ENCODE measurements around the gene SMIM35. TPM values are rescaled to one million over a fixed set of nuclear protein-coding genes. Genes with fewer than 3 reads are reported as not detected.

SMIM35 gene
- total RNA-seq, 1 experiment from 2014 or later = not detected

GRCh38 chr11:117977029-117977428, 109.7 kb downstream of the SMIM35 start:
- POLR2A ChIA-PET (ENCODE audit: unreplicated experiment) = no interaction called here
- no TSS peak for BruUV-seq (replicated peaks)

DNA sequence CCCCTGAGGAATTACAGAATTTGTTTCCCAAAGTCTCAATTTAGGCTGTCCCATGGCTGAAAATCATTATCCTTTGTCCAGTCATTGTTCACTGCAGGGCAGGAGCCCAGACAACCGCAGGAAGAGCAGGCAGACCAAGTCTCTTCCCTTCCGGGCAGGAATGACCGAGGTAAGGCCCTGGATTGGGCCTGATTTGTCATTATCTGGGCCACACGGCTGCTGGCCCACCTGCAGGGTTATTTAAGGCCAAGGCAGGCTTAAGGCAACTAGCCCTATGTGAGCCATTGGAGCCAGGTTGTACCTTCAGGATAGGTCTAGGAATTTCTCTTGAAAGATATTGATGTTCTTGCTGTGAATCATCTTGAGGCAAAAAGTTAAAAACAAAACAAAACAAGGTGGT, 110.3 kb downstream of the SMIM35 start:
- no TSS peak for BruUV-seq (replicated peaks)
- Histone ChIP-seq H3K9me3 (ENCODE audit: insufficient read depth, low read depth) (no peaks in the 10 kb centered on the region), H3K4me2 (no peak overlapping the region), H3K79me2 (ENCODE audit: low read depth) (no peaks in the 10 kb centered on the region), H3K27ac (no peak overlapping the region), H4K20me1 (ENCODE audit: insufficient read depth) (no peaks in the 10 kb centered on the region), H3K27me3 (ENCODE audit: insufficient read depth, low read depth) (0 out of 2 replicates have a peak, but pooled peaks cover 6% of the 10 kb centered on the region), H3K36me3 (ENCODE audit: low read depth) (no peaks in the 10 kb centered on the region), H3K9me2 (ENCODE audit: insufficient read depth) (no peaks in the 10 kb centered on the region), H2AFZ (no peak overlapping the region), H3F3A (ENCODE audit: insufficient read depth, low read depth) (no peaks in the 10 kb centered on the region), H3K4me3 (no peak overlapping the region), H3K4me1 (replicated peaks; ENCODE audit: insufficient read depth) (0 out of 2 replicates have a peak, but pooled peaks cover 7% of the 10 kb centered on the region)
- intact Hi-C loops (cut with micrococcal nuclease; ENCODE audit: unreplicated experiment) = no loop called here
- CTCF ChIA-PET = no interaction called here
- no peak for DNase-seq
- POLR2A ChIA-PET (ENCODE audit: unreplicated experiment) = no interaction called here
- no peak for TF ChIP-seq CTCF (conservative IDR thresholded peaks at IDR 0.05)
- TF ChIP-seq EZH2 (IDR thresholded peaks at IDR 0.05; ENCODE audit: low read depth) = no peak

More at GRCh38 chr11:117977029-117977428, 109.7 kb downstream of the SMIM35 start:
- H3K4me3 ChIP-seq = no peak overlapping the region
- H4K20me1 ChIP-seq (ENCODE audit: insufficient read depth) = no peaks in the 10 kb centered on the region
- 0 out of 2 replicates have a peak, but pooled peaks cover 7% of the 10 kb centered on the region for H3K4me1 ChIP-seq (replicated peaks; ENCODE audit: insufficient read depth)
- no peaks in the 10 kb centered on the region for H3K9me2 ChIP-seq (ENCODE audit: insufficient read depth)
- no peak overlapping the region for H3K27ac ChIP-seq
- H2AFZ ChIP-seq = no peak overlapping the region
- H3K36me3 ChIP-seq (ENCODE audit: low read depth) = no peaks in the 10 kb centered on the region
- H3K9me3 ChIP-seq (ENCODE audit: insufficient read depth, low read depth) = no peaks in the 10 kb centered on the region
- H3K4me2 ChIP-seq = no peak overlapping the region
- no peak for DNase-seq
- H3K27me3 ChIP-seq (ENCODE audit: insufficient read depth, low read depth) = peaks cover 10% of the 10 kb centered on the region; the same call in 1 of the 2 replicates
- H3K79me2 ChIP-seq (ENCODE audit: low read depth) = no peaks in the 10 kb centered on the region
- intact Hi-C loops (cut with micrococcal nuclease; ENCODE audit: unreplicated experiment) = no loop called here
- no peaks in the 10 kb centered on the region for H3F3A ChIP-seq (ENCODE audit: insufficient read depth, low read depth)
- TF ChIP-seq CTCF (conservative IDR thresholded peaks at IDR 0.05) = no peak
- TF ChIP-seq EZH2 (IDR thresholded peaks at IDR 0.05; ENCODE audit: low read depth) = no peak
- CTCF ChIA-PET = no interaction called here

GRCh38 chr11:117973503-117973860, 113.3 kb downstream of the SMIM35 start:
- Histone ChIP-seq H3K4me3 (no peak overlapping the region), H4K20me1 (ENCODE audit: insufficient read depth) (no peaks in the 10 kb centered on the region), H3K4me1 (replicated peaks; ENCODE audit: insufficient read depth) (0 out of 2 replicates have a peak, but pooled peaks cover 7% of the 10 kb centered on the region), H3K9me2 (ENCODE audit: insufficient read depth) (no peaks in the 10 kb centered on the region), H3K9me3 (ENCODE audit: insufficient read depth, low read depth) (no peaks in the 10 kb centered on the region), H2AFZ (no peak overlapping the region), H3K36me3 (ENCODE audit: low read depth) (no peaks in the 10 kb centered on the region), H3K4me2 (no peak overlapping the region), H3K79me2 (ENCODE audit: low read depth) (no peaks in the 10 kb centered on the region), H3K27me3 (ENCODE audit: insufficient read depth, low read depth) (no peaks in the 10 kb centered on the region), H3F3A (ENCODE audit: insufficient read depth, low read depth) (no peaks in the 10 kb centered on the region), H3K27ac (no peak overlapping the region)
- no peak for DNase-seq
- ChIA-PET CTCF (no interaction called here), POLR2A (ENCODE audit: unreplicated experiment) (no interaction called here)
- no TSS peak for BruUV-seq (replicated peaks)
- intact Hi-C loops (cut with micrococcal nuclease; ENCODE audit: unreplicated experiment) = no loop called here
- TF ChIP-seq EZH2 (IDR thresholded peaks at IDR 0.05; ENCODE audit: low read depth) (no peak), CTCF (conservative IDR thresholded peaks at IDR 0.05) (no peak)

Data from PC-9 (cell line).